ENCODE results near the gene PHOSPHO1.

Gene PHOSPHO1

GRCh38 chr17:49218941-49219913 lies 11.4 kb downstream of the PHOSPHO1 start:
- no peak for DNase-seq (ENCODE audit: low spot score)

DNA sequence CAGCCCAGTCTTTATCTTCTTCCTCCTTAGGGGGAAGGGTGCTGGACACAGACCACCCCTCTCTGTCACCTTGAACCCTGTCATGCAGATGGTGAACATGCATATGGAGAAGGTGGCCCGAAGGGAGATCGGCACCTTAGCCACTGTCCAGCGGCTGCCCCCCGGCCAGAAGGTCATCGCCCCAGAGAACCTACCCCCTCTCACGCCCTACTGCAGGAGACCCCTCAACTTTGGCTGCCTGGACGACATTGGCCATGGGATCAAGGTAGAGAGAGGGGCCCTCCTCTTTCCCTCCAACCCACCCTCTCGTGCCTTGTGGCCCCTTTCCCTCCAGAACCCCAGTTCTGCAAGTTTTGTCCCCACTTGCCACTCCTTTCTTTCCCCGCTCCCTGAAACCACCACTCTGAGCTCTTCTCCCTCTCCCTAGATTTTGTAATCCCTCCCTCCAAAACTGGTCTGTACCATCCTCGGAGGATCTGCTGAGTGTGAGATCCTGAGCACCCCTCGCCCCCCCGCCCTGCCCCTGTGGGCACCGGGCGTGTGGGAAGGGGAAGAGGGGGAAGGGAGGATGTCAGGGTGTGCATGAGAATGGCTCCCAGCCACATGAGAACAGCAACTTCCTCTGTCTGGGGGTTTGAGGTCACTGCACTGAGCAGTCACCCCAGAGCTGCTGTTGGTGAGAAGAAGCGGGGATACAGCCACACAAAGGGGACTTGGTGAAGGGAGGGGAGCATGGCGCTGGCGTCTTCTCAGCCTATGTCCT lies 12.8 kb downstream of the PHOSPHO1 start:
- no peak for DNase-seq (ENCODE audit: low spot score)

GRCh38 chr17:49216953-49217650 lies 13.5 kb downstream of the PHOSPHO1 start:
- DNase-seq (ENCODE audit: low spot score) = no peak

DNA sequence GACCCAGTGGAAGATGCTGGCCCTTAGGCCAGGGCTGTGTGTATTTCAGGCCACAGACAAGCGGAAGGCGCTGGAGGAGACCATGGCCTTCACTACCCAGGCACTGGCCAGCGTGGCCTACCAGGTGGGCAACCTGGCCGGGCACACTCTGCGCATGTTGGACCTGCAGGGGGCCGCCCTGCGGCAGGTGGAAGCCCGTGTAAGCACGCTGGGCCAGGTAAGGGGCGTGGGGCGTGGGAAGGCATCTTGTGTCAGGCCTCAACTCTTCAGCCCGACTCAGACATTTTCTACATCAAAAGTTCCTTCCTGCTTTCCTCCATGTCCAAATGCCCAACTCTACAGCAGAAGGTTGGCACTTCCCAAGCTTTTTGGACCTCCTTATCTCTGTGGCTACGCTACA lies 14.1 kb downstream of the PHOSPHO1 start:
- no peak for DNase-seq (ENCODE audit: low spot score)

GRCh38 chr17:49214676-49215360 lies 15.8 kb downstream of the PHOSPHO1 start:
- no peak for DNase-seq (ENCODE audit: low spot score)

DNA sequence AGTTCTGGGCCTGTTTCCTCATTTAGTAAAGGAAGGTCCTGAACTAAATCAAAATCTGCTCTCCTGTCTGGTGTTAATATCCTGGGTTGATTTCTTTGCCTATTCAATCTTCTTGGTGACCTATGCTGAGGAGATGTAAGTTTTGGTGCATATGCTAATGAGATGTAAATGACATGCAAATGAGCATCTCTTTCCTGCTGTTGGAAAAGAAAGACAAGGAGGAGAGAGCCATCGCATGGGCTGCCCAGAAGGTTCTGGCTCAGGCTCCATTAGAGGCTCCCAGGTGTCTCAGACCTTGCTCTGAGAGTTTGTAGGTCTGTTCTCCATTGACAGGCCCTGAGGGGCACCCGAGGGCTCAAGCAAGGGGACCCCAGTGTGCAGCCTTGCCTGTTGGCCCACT lies 16.7 kb downstream of the PHOSPHO1 start:
- DNase-seq (ENCODE audit: low spot score) = no peak

DNA sequence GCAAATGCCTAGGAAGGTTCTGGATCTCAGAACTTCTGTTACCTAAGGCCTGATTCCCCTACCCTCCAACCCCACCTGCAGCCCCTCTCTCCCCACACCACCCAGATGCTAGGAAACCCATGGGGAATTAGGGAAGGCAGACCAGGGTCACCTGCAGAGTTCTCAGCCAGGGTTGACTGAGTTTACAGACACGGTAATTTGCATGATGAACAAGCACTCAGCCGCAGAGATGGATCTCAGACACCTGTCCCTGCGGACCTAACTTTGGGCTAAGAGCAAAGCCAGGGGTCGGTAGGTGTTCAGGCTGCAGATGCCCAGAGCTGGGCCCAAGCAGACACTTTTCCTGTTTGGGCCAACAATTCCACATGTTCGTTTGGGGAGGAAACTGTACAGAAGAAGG lies 17.2 kb downstream of the PHOSPHO1 start:
- DNase-seq (ENCODE audit: low spot score) = no peak

DNA sequence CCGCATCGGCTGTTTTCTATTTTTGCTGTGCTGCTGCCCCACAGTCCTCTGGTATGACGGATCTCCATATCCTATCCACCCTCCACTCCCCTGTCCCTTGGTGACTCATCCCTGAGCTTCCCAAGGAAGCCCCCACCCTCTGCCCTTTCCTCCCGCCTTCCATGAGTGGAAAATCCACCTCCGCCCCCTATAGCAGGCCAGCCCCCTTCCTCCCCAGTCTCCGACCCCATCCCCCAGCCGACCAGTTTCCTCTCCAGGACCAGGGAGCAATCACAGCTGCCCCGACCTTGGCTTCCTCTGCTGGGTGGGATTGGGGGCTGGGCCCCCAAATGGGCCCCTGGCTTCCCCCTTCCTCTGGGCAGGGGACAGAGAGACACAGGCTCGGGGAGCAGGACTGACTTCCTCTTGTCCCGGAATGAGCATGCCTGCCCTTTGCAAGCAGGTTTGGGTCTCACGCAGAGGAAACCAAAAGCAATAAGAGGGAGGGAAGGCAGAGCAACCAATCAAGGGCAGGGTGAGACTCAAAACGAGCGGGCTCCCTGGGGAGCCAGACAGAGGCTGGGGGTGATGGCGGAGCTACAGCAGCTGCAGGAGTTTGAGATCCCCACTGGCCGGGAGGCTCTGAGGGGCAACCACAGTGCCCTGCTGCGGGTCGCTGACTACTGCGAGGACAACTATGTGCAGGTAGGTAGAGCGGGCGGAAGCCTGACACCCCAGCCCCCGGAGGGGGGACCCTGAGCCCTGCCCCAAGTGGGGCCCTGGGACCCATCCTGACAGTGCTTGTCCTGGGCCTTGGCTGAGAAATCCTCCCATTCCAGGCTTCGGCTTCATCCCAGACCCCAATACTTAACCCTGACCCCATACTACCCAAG lies 20.2 kb downstream of the PHOSPHO1 start, which contains the start of the genes ABI3 and GNGT2:
Gene ABI3 (plus strand): TSS at position 550 of the 872 bp plus-strand sequence. CDS start 18 bp downstream, at position 568.
Gene GNGT2 (minus strand): TSS at position 417 of the 872 bp plus-strand sequence. CDS start 3,152 bp downstream, outside the sequence.
- DNase-seq (ENCODE audit: low spot score) = no peak

- no peak for DNase-seq (ENCODE audit: low spot score)
Measured at GRCh38 chr17:49209061-49209571, 21.5 kb downstream of the PHOSPHO1 start.

- DNase-seq (ENCODE audit: low spot score) = no peak
Measured at GRCh38 chr17:49204516-49204915, 26.1 kb downstream of the PHOSPHO1 start.

DNA sequence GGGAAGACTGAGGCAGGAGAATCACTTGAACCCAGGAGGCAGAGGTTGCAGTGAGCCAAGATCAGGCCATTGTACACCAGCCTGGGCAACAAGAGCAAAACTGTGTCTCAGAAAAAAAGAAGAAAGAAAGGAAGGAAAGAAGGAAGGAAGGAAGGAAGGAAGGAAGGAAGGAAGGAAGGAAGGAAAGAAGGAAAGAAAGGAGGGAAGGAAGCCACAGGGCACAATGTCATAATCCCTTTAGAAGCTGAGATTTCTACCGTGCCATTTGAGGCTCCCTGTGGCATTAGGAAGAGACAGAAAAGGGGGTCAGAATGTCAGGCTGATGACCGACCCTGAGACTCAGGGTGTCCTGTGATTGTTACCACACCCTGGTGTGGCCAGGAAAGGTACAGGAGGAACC lies 26.8 kb downstream of the PHOSPHO1 start:
- DNase-seq (ENCODE audit: low spot score) = no peak

GRCh38 chr17:49201481-49201927 lies 29.1 kb downstream of the PHOSPHO1 start:
- no peak for DNase-seq (ENCODE audit: low spot score)

GRCh38 chr17:49200423-49201083 lies 30.0 kb downstream of the PHOSPHO1 start:
- no peak for DNase-seq (ENCODE audit: low spot score)

DNA sequence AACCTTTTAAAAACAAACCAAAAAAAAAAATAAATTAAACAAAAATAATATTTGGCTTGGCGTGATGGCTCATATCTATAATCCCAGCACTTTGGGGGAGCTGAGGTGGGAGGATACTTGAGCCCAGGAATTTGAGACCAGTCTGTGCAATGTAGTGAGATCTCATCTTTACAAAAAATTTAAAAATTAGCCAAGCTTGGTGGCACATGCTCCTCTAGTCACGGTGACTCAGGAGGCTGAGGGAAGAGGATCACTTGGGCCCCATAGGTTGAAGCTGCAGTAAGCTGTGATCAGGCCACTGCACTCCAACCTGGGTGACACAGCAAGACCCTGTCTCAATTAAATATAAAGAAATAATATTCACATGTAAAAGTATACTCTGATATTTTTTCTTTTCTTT lies 32.4 kb downstream of the PHOSPHO1 start:
- no peak for DNase-seq (ENCODE audit: low spot score)

GRCh38 chr17:49197346-49197998 lies 33.1 kb downstream of the PHOSPHO1 start:
- DNase-seq (ENCODE audit: low spot score) = no peak

GRCh38 chr17:49196520-49196919 lies 34.1 kb downstream of the PHOSPHO1 start:
- DNase-seq (ENCODE audit: low spot score) = no peak

- DNase-seq (ENCODE audit: low spot score) = no peak
Measured at GRCh38 chr17:49195751-49196150, 34.8 kb downstream of the PHOSPHO1 start.

GRCh38 chr17:49194297-49194607 lies 36.3 kb downstream of the PHOSPHO1 start:
- DNase-seq (ENCODE audit: low spot score) = no peak
